D341Med (cell line): Measurements from ENCODE around the gene SLC35F3.
"Not testable (repeated sequence)": the region's sequence is repeated elsewhere in the genome, so short reads cannot be mapped to it uniquely, and the experiment has no call there.

Experiments used
- DNase-seq: peaks from one replicate; pipeline ENCODE4 v3.0.0; 2012; ENCODE audit warnings: low spot score

The SLC35F3 gene

DNA sequence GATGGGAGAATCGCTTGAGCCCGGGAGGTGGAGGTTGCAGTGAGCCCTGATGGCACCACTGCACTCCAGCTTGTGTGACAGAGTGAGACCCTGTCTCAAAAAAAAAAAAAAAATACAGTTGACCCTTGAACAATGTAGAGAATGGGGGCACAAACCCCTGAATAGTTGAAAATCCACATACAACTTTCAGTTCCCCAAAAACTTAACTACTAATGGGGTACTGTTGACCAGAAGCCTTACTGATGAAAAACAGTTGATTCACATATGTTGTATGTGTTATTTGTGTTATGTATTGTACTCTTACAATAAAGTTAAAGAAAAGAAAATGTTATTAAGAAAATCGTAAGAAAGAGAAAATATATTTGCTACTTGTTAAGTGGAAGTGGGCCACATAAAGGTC is 417.6 kb downstream of the SLC35F3 start:
- DNase-seq = no peak

- peak; percentile 61 for DNase-seq
Measured at GRCh38 chr1:234322979-234323378, 418.5 kb downstream of the SLC35F3 start.

DNA sequence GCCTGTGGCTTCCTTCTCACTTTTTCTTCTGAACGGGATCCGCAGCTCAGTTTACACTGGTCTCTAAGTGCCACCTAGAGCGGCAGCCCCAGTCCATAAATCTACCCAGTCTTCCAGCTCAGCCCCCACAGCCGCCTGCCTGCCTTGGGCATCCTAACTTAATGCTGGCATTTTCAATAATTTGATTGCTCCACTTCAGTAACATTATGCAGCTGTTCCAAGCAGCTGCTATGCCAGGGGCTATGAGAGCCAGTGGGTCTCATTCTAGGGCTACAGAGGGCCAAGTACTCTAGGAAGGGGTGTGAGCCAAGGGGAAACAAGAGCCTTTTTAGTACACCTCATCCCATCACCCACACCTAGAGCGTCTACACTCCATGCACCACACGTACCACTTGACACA is 420.3 kb downstream of the SLC35F3 start:
- no peak for DNase-seq

DNA sequence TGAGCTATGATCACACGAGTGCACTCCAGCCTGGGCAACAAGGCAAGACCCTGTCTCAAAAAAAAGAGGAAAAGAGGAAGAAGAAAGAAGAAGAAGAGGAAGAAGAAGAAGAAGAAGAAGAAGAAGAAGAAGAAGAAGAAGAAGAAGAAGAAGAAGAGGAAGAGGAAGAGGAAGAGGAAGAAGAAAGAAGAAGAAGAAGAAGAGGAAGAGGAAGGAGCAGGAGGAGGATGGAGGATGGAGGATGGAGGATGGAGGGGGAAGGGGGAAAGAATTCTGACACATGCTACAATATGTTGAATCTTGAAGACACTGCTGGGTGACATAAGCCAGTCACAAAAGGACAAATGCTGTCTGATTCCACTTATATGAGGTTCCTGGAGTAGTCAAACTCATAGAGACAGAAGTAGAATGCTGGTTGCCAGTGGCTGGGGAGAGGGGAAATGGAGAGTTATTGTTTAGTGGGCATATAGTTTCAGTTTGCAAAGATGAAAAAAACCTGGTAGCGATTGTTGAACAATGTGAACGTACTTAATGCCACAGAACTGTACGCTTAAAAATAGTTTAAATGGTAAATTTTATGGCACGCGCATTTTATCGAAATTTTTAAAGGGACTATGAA is 421.5 kb downstream of the SLC35F3 start:
- no peak for DNase-seq

DNA sequence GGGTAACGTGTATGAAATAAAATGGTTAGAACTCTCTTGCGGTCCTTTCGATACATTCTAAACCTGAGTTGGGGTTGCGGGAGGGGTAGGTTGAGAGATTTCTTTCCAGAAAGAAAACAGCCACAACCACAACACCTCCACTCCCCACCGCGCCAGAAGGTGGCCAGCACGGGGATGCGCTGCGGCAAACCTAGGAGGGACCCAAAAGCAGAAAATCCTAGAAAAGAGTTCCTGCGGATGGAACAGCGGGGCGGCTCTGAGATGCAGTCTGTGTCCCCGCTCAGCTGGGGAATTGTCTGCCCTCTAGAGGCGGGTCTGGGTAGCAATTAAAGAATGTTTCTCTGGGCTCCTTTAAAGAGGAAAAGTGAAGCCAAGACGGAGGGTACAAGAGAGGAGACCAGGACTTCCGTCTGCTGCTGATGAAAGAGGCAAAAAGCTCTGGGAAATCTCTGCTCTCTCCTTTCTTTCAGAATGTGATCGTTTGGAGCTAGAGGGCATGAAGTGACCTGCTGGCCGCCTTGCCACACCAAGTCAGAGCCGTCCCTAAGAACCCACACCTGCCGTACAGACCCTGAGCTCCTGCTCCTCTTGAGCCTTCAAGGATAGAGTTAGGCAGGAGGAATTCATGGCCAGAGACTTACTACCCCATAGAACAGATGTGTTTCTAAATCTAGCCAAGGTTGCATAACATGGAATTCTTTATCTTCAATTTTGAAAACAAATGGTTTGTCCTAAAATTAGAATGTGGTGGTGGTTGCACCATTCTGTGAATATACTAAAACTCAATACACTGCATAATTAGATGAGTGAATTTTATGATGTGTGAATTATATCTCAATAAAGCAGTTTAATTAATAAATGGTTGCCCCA is 422.3 kb downstream of the SLC35F3 start:
- DNase-seq = peak; percentile 88

DNA sequence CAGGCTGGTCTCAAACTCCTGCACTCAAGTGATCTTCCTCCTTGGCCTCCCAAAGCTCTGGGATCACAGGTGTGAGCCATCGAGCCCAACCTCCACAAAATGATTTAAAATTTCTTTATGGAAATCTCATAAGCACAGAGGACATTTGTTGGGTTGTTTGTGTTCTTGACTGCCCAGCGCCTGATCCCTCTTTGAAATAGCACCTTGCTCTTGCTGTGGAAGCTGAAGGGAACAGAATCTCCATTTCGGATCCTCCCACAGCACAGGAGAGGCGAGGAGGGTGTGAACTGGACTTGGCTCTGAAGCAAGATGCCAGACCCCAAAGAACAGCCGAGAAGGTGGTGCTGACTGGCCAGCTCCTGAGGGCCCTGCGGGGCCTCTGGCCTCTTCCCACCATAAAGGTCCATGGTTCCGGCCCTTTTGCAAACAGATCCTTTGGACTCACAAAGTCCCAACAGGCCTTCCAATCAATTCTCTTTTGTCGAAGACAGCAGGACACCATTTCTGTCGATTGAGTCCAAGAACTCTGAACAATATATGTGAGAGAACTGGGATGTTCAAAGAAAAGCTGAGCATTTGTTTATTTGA is 423.2 kb downstream of the SLC35F3 start:
- no peak for DNase-seq

GRCh38 chr1:234330843-234331215 is 426.4 kb downstream of the SLC35F3 start:
- DNase-seq = no peak

DNA sequence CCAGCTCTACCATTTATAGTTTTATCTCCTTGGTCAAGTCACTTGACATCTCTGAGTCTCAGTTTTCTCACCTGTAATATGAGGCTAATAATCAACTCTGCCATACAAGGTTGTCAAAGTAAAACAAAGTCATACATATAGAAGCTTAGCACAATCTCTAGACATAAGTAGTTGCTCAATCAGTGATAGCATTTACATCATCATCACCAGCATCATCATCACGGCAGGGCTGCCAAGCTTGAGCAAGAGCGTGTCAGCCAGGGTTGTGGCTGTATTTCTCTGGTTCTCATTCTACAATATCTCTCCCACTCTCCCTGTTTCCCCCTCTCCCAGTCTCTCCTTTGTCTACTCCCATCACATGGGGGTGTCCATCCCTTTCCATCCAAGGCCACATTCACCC is 427.0 kb downstream of the SLC35F3 start:
- no peak for DNase-seq

GRCh38 chr1:234336359-234336758 is 431.9 kb downstream of the SLC35F3 start:
- no peak for DNase-seq

- no peak for DNase-seq
Measured at GRCh38 chr1:234337233-234337632, 432.8 kb downstream of the SLC35F3 start.

DNA sequence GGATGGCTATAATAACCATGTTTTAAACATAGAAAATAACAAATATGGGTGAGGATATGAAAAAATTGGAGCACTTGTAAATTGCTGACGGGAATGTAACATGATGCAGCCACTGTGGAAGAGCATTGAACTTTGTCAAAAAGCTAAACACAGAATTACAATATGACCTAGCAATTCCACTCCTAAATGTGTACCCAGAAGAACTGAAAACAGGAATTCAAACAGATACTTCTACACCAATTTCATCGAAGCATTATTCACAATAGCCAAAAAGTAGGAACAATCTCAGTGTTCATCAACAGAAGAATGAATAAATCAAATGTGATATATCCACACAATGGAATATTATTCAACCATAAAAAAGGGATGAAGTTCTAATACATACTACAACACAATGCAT is 436.1 kb downstream of the SLC35F3 start:
- DNase-seq = no peak

DNA sequence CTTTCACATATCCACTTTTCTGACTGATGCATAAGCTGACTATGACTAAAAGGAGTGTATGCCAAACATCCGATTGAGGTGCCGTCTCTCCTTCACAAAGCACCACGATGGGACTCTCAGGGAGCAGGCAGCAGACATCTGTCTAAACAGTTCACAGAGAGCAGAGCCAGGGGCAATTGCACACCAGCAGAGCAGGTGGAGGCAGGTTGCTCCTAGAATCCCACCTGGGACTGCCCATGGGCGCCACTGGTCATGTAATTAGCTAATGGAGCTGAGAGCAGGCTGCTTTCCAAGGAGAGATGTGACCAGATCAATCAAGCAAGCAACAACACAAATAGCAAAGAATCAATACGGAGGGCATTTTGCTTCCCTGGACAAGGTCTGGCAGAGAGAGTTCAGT is 438.3 kb downstream of the SLC35F3 start:
- no peak for DNase-seq

DNA sequence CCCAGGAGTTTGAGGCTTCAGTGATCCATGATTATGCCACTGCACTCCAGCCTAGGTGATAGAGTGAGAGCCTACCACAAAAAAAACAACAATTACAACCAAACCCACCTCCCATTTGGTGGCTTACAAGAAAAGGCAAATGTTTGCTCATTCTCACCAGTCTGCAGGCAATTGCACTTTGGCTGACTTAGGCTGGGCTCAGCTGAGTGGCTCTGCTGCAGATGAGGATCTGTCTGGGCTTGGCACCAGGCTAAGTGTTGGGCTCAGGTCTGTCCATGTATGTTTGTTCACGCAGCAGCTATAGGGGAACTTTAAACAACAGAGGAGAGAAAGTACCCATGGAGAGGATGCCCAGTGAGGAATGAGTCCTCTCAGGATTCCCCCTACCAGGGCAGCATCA is 440.8 kb downstream of the SLC35F3 start:
- DNase-seq = no peak

DNA sequence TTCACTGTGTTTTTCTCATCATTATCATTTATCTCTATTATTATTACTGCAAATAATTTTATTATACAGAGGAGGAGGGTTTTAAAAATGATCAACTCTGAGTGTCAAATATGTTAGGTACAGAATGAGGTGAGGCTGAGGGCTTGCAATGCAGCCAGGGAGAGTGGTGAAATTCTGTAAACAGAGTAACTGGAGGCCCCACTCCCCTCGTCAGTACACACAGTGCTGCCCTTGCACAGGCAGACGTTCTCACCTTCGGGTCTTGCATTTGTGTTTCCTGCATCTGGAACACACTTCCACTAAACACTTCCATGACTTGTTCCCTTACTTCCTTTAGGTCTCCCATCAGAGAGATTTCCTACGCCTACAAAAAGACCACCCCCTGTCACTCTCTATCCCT is 444.5 kb downstream of the SLC35F3 start:
- DNase-seq = no peak

DNA sequence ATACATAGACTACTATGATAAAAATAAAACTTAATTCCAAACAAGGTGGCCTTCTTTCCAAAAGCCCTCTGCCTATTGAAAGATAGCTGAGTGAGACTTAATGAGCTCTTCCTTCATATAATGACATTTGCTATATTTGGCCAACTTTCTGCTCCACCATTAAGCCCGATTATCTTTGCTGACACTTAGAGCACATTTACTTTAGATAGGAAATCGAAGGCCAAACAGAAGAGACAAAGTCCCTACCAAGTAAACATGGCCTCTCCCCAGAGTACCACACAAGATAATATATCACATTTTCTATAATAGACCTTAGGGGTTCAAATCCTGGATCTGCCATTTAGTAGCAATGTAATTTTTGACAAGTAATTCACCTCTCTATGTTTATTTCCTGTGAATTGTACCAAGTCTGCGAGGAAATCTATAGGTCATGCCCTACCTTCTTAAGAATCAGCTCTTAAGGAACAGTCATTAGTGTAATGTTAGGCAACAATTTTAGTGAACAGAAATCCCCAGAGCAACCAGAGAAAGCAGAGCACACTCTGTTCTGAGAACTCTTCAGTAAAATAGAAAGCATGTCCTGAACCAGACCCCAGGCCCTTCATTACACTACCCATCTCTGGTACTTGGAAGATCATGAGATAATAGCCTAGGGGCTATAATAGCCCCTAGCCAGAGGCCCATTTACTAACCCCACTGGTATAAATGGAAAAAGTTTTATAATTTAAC is 451.5 kb downstream of the SLC35F3 start:
- DNase-seq = no peak

- DNase-seq = not testable (repeated sequence)
Measured at GRCh38 chr1:234356615-234357269, 452.3 kb downstream of the SLC35F3 start.

GRCh38 chr1:234357831-234358230 is 453.4 kb downstream of the SLC35F3 start:
- DNase-seq = no peak

- no peak for DNase-seq
Measured at GRCh38 chr1:234361102-234361603, 456.7 kb downstream of the SLC35F3 start.

GRCh38 chr1:234362558-234362957 is 458.1 kb downstream of the SLC35F3 start:
- no peak for DNase-seq

- DNase-seq = no peak
Measured at GRCh38 chr1:234368320-234369032, 464.0 kb downstream of the SLC35F3 start.

DNA sequence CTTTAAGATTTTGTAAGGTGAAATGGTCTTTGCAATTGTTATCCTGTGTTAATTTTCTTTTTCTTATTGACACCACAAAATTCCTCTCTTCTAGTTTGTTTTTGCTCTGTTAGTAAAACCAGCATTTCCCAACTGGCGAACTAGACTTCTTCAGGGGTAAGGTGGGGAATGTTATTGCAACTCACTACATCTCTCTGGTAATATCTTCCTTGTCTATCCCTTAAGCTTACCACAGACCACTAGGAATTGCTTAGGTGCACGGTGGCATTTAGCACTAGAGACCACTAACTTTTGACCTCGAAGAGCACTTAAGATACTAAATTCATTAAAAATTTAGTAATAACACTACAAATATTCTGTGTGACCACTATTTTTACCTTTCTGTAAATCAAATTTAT is 464.6 kb downstream of the SLC35F3 start:
- DNase-seq = no peak
